Muscle layer of colon (tissue), 2 donors: Measurements from ENCODE around the gene PCDH9.
A peak's percentile ranks its signal among the peaks of the same experiment; 100 is the strongest.

Experiments used
- H3K27ac ChIP-seq: one replicate; pipeline ENCODE4 v1.7.0; 2013; ENCODE audit warnings: low read depth, mild to moderate bottlenecking, low read length, moderate library complexity
- H3K27me3 ChIP-seq, 2 donors: one replicate each; pipeline ENCODE4 v1.7.0; 2013; ENCODE audit warnings: low read length in 2 of 2, mild to moderate bottlenecking in 2 of 2; ENCODE audit not compliant: insufficient read depth in 2 of 2, control insufficient read depth in 1 of 2
- H3K36me3 ChIP-seq: one replicate; pipeline ENCODE4 v1.7.0; 2013; ENCODE audit warnings: mild to moderate bottlenecking, low read length; ENCODE audit not compliant: insufficient read depth
- H3K4me1 ChIP-seq: one replicate; pipeline ENCODE4 v1.7.0; 2013; ENCODE audit warnings: mild to moderate bottlenecking, low read length; ENCODE audit not compliant: insufficient read depth
- H3K4me3 ChIP-seq, 2 donors: one replicate each; pipeline ENCODE4 v1.7.0; 2013; ENCODE audit warnings: low read length in 2 of 2, low read depth in 1 of 2, mild to moderate bottlenecking in 1 of 2, moderate library complexity in 1 of 2
- H3K9ac ChIP-seq: one replicate; pipeline ENCODE4 v1.7.0; 2013; ENCODE audit warnings: low read length
- H3K9me3 ChIP-seq: one replicate; pipeline ENCODE4 v1.7.0; 2013; ENCODE audit warnings: mild to moderate bottlenecking, low read length
- donor health status: abdominal sarcoma.
- donor health status: Adenocarcinoma of cecum.

Gene PCDH9

DNA sequence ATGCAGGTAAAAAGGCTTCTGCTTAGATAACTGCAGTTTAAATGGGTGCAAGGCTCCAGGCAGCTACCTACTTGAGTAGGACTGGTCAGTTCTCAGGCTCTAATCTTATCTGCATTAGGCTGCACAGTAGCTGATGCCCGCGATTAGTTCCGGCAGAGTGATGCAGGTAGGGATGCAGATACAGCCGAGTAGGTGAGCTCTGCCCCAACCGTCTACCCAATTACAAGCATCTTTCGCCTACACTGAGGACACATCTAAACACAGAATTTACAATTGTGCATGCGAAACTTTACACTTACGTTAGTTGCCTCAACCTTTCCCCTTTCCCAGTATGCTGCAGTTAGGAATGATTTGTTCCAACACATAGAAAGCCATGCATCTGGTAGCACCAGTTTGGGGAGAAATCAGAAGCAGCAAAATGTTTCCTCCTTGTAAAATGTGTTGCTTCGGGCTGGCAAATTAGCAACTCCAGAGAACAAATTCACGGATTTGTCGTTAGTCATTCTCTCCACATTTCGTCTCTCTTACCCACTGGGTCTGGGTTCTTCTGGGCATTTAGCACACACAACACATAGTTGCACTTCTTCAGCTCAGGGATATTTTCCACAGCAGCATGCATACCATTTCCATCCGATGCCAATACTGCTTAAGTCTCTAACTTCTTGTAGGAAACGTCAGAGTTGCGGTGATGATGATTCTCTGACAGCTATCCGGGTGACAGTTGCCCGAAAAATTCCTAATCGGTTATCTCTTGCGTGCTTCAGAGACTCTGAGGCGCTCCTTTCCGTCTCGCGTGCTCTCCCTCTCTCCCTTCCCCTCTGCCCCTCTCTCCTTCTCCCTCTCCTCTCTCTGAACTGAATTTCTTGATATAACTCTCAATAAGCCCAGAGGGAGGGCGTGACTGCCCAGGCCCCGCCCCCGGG, at the start of gene PCDH9:
Gene PCDH9, minus strand, starts transcription at position 856 of the 923 bp plus-strand sequence. CDS start 1,896 bp downstream, outside the sequence.
- Histone ChIP-seq H3K9ac (peak within 1 kb of the TSS; percentile 66), H3K9me3 (no peaks in the 10 kb centered on the region)

GRCh38 chr13:67278235-67278634, 48.1 kb upstream of the PCDH9 start:
- Histone ChIP-seq H3K9me3 (no peaks in the 10 kb centered on the region), H3K36me3 (no peaks in the 10 kb centered on the region)

More for the DNA sequence above, at the start of gene PCDH9:
- Histone ChIP-seq H3K4me1 (no peaks in the 10 kb centered on the region), H3K4me3 (peak within 1 kb of the TSS; percentile 88 to 89), H3K36me3 (no peaks in the 10 kb centered on the region), H3K27me3 (no peaks in the 10 kb centered on the region), H3K27ac (peak within 1 kb of the TSS; percentile 92)

GRCh38 chr13:67277581-67277980, 47.4 kb upstream of the PCDH9 start:
- Histone ChIP-seq H3K27ac (no peak overlapping the region), H3K36me3 (no peaks in the 10 kb centered on the region), H3K9me3 (no peaks in the 10 kb centered on the region), H3K4me1 (no peaks in the 10 kb centered on the region), H3K27me3 (no peaks in the 10 kb centered on the region), H3K4me3 (no peak overlapping the region), H3K9ac (no peak overlapping the region)

More at GRCh38 chr13:67278235-67278634, 48.1 kb upstream of the PCDH9 start:
- H3K27me3 ChIP-seq: no peaks in the 10 kb centered on the region
- no peaks in the 10 kb centered on the region for H3K4me1 ChIP-seq
- no peak overlapping the region for H3K9ac ChIP-seq
- no peak overlapping the region for H3K27ac ChIP-seq
- H3K4me3 ChIP-seq: no peak overlapping the region

DNA sequence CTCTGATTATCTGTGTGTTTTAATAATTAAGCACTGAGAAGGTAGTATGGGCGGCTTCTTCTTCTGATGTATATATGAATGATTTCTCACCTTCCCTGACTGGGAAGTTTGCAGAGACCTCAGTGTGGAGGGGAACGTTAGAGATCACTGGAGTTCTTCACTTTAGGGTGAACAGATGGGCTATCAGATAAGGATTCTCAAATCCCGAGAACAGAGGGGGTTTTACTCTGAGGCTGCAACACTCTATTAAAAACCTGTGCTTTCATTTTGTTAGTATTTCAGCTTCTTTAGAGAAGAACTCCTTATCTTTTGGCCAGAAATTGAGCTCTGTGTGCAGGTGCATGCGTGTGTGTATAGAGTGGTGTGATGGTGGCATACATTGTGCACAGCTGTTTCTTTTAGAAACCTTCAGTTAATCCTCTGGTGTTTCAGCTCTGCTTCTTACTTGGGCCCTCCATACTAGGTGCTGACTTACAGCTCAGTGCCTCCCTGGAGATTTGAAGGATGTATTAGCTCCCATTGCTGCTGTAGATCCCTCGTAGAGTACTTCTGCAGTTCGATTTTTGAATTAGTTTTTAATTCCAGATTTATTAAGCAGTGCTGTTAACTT, 45.3 kb upstream of the PCDH9 start:
- H3K9me3 ChIP-seq: no peaks in the 10 kb centered on the region
- no peaks in the 10 kb centered on the region for H3K4me1 ChIP-seq
- no peaks in the 10 kb centered on the region for H3K36me3 ChIP-seq
- H3K9ac ChIP-seq: no peak overlapping the region
- H3K4me3 ChIP-seq: no peak overlapping the region
- no peaks in the 10 kb centered on the region for H3K27me3 ChIP-seq
- H3K27ac ChIP-seq: no peak overlapping the region

DNA sequence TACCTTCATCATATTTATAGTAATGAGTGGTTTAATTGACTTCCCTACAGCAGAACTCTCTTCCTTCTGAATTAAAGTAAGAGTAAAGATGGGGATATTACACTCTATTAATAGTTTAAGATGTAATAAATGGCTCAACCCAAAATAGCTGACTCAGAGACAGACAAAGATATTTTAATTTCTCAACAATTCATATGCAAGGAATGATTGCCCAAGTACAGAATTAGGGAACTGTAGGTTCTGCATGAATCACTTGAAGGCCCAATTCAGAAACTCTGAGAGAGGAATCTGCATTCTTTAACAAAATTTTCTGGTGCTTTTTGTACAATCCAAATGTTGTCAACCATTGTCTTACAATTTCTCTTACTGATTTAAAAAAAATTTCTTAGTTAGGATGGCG, 42.9 kb upstream of the PCDH9 start:
- no peaks in the 10 kb centered on the region for H3K4me1 ChIP-seq
- H3K36me3 ChIP-seq: no peaks in the 10 kb centered on the region
- no peak overlapping the region for H3K4me3 ChIP-seq
- no peaks in the 10 kb centered on the region for H3K27me3 ChIP-seq
- H3K27ac ChIP-seq: no peak overlapping the region
- H3K9ac ChIP-seq: no peak overlapping the region
- no peaks in the 10 kb centered on the region for H3K9me3 ChIP-seq

DNA sequence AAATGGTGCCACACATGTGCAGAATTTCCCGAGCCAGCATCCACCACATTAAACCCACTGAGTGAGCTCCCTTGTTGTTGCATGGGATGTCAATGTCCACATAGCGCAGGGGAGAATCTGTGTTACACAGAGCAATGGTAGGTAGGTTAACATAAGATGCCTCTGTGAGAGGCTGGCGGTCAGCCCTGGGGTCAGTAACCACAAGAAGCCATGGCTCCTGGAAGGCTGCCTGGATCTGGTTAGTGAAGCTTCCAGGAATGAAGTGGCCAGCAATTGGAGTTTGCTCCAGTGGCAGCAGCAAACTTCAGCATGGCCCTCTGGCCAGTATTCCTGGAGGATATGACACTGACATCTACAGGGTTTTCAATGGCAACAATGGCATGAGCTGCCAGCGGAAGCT, 37.0 kb upstream of the PCDH9 start:
- H3K9me3 ChIP-seq: no peaks in the 10 kb centered on the region

DNA sequence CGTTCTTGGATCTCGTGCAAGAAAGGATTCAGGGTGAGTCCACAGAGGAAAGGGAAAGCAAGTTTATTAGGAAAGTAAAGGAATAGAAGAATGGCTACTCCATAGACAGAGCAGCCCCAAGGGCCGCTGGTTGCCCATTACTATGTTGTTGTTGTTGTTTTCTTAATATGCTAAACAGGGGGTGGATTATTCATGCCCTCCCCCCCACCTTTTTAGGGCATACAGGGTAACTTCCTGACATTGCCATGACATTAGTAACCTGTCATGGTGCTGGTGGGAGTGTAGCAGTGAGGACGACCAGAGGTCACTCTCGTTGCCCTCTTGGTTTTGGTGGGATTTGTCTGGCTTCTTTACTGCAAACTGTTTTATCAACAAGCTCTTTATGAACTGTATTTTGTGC, 29.1 kb upstream of the PCDH9 start:
- Histone ChIP-seq H3K4me1 (no peaks in the 10 kb centered on the region), H3K27me3 (no peaks in the 10 kb centered on the region), H3K9ac (no peak overlapping the region), H3K27ac (no peak overlapping the region), H3K4me3 (no peak overlapping the region), H3K36me3 (no peaks in the 10 kb centered on the region), H3K9me3 (no peaks in the 10 kb centered on the region)

More for the DNA sequence above, 37.0 kb upstream of the PCDH9 start:
- Histone ChIP-seq H3K4me3 (no peak overlapping the region), H3K27me3 (no peaks in the 10 kb centered on the region), H3K36me3 (no peaks in the 10 kb centered on the region), H3K4me1 (no peaks in the 10 kb centered on the region), H3K27ac (no peak overlapping the region), H3K9ac (no peak overlapping the region)

GRCh38 chr13:67258482-67258881, 28.3 kb upstream of the PCDH9 start:
- Histone ChIP-seq H3K4me3 (no peak overlapping the region), H3K27me3 (no peaks in the 10 kb centered on the region), H3K4me1 (no peaks in the 10 kb centered on the region), H3K9ac (no peak overlapping the region), H3K27ac (no peak overlapping the region), H3K36me3 (no peaks in the 10 kb centered on the region), H3K9me3 (no peaks in the 10 kb centered on the region)

DNA sequence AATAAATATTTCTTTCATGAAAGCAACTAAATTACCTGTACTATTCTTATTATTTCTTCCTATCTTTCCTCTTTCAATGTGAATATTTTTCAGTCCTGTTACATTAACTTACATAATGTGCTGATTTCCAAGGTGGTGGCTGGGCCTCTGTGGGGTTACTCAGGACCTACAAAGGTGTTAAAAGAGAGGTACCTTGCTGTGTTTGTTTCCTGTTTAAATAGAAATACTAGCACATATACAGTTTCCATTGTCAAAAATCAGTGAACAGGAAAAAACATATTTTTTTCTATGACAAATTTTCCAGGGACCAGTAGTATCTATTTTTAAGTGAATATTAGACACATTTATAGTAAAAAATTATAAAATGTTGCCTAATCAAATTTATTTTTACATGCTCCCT, 8.7 kb upstream of the PCDH9 start:
- no peak overlapping the region for H3K9ac ChIP-seq
- no peak overlapping the region for H3K27ac ChIP-seq
- no peak overlapping the region for H3K4me3 ChIP-seq
- no peaks in the 10 kb centered on the region for H3K36me3 ChIP-seq
- no peaks in the 10 kb centered on the region for H3K4me1 ChIP-seq
- no peaks in the 10 kb centered on the region for H3K9me3 ChIP-seq
- H3K27me3 ChIP-seq: no peaks in the 10 kb centered on the region

DNA sequence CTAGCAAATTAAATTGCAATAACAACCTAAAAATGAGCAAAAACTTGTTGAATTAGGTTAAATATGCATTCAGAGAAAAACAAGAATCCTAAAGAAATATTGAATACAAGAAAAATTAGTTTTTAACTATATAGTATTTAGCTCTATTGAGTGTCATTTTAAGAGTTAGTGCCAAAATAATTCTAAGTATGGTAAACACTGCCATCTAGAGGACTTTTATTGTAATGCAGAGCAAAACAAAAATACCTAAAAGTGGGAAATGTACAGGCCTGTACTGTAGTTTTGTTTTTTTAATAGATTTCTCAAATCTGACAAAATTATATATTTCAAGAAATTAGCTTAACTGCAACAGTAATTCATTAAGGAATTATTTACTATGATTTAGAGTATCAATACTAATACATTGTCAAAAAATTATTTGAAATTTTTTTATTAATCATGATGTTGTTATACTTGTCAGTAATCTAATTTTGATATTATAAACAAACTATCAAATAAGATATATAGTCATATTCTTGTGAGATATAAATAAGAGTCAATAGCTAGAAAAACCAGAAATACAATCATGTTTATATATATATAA, 8.2 kb upstream of the PCDH9 start:
- no peaks in the 10 kb centered on the region for H3K36me3 ChIP-seq
- no peak overlapping the region for H3K9ac ChIP-seq
- H3K4me1 ChIP-seq: no peaks in the 10 kb centered on the region
- no peaks in the 10 kb centered on the region for H3K27me3 ChIP-seq
- H3K4me3 ChIP-seq: no peak overlapping the region
- no peak overlapping the region for H3K27ac ChIP-seq
- H3K9me3 ChIP-seq: no peaks in the 10 kb centered on the region

- no peak overlapping the region for H3K27ac ChIP-seq
- no peak overlapping the region for H3K9ac ChIP-seq
- H3K27me3 ChIP-seq: no peaks in the 10 kb centered on the region
- no peaks in the 10 kb centered on the region for H3K36me3 ChIP-seq
- H3K9me3 ChIP-seq: no peaks in the 10 kb centered on the region
- H3K4me3 ChIP-seq: no peak overlapping the region
- H3K4me1 ChIP-seq: no peaks in the 10 kb centered on the region
Observed at GRCh38 chr13:67235265-67235664, 5.1 kb upstream of the PCDH9 start.
